GM21390 (cell line): ENCODE data around the gene COA1.
"Not testable (repeated sequence)": the region's sequence is repeated elsewhere in the genome, so short reads cannot be mapped to it uniquely, and the experiment has no call there.

Experiments used
- ATAC-seq: cut with Tn5 transposase; IDR thresholded peaks from one replicate; pipeline ENCODE4 v1.9.1; 2021; ENCODE audit not compliant: unreplicated experiment

COA1 gene

GRCh38 chr7:43758822-43759683, 29.7 kb upstream of the COA1 start:
- ATAC-seq = peak; percentile 61

- peak; percentile 74 for ATAC-seq
Observed at GRCh38 chr7:43758029-43758821, 28.9 kb upstream of the COA1 start, which contains the start of gene BLVRA. Gene BLVRA, plus strand, starts transcription at chr7:43758680. Its CDS starts 12,479 bp downstream, at chr7:43771159.

DNA sequence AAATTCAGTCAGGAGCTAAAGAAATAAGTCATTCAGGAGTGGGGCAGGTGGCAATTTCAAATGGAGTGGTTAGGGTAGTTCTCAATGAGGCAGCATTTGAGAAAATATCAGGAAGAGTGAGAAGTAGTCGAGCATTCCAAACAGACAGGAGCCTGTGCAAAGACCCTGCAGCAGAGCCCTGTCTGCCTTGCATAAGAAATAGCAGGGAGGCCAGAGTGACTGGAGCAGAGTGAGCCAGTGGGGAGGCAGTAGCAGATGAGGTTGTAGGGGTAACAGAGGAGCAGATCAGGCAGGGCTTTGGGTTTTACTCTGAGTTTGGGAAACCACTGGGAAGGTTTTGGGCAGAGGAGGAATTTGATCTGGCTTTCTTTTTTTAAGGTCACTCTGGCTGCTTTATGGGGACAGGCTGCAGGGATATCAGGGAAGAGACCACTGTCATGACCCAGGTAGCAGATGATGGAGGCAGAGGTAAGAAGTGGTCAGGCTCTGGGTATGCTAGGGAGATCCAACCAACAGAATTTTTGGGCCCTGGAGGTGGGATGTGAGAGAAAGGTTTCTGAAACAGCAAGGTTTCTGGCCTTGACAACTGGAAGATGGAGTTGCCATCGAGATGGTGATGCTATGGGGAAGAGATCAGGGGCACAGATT, 27.9 kb upstream of the COA1 start:
- no peak for ATAC-seq

DNA sequence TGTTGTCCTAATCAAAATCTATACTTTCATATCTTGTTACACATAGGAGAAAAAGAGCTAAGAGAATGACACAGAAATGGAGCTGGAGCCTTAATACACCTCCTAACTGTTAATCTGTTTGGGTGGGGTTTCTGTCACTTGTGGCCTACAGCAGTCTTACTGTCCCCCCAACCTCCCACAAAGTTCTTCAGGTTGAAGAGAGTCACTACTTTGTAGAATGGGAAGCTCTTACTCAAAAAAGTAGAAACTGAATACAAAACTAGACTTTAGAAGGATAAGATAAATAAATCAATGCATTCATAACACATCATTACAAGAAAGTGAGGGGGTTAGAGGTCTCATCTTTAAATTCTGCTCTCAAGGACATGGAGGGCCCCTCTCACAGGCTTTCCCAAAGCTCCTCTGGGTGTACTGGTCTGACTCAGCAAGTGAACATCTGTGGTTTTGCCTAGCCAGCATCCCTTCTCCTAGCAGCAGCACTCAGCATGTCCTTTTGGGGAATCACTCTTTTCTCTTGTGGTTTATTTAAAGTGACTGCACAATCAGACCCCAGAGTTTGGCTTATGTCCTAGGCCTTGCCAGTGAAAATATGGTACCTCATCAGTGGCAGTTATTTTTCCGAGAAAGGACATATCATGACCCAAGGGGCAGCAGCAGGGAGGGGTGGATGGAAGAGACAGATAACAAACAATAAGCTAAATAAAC, 27.2 kb upstream of the COA1 start:
- ATAC-seq = no peak

DNA sequence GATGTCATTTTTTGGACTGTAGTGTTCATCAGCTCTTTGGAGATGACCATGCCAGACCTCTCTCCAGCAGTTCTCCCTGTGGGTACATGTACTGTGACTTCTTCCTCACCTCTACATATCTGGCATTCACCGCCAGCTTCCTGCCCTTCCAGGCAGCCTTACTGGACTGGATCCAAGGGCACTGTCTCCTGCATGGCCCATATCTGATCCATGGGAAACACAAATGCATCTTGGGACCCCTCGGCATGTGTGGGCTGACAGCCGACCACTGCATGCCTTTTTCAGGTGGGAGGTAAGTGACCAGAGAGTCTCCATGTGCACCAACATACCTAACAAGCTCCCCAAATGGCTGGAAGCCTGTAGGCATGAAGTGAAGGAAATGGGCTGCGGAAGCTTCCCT, 25.3 kb upstream of the COA1 start:
- ATAC-seq = no peak

DNA sequence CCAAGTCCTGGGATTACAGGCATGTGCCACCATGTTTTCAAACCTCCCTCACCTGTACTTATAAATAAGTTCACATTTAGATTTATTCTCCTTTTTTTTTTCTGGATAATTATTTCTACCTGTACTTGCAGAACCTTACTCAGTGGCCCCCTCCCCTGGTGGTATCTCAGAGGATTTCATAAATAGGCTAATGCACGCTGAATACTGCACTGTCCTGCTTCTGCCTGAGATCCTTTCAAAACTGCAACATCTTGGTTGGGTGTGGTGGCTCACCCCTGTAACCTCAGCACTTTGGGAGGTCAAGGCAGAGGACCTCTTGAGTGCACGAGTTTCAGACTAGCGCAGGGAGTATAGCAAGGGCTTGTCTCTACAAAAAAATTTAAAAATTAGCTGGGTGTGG, 24.5 kb upstream of the COA1 start:
- no peak for ATAC-seq

DNA sequence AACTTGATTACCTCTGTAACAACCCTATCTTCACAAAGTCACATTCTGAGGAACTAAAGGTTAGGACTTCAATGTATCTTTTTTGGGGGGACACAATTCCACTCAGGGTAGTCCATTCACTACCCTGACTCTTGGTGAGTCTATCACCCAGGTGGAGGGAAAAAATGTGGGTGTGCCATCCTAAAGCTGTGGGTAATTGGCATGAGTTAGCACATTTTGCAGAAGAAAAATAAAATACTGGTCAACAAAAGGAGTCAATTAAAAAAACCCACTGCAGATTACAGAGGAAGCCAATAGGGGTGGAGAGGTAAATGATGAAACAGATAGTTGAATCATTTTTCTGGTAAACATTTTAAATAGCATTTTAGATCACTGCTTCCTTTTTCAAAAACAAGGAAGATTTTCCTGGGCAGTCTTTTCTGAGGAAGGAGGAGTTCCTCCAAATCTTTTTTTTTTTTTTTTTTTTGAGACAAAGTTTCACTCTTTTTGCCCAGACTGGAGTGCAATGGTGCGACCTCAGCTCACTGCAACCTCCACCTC, 24.0 kb upstream of the COA1 start:
- no peak for ATAC-seq

- ATAC-seq = no peak
Observed at GRCh38 chr7:43752411-43752810, 23.1 kb upstream of the COA1 start.

GRCh38 chr7:43750016-43750887, 20.9 kb upstream of the COA1 start:
- no peak for ATAC-seq

GRCh38 chr7:43749383-43749940, 20.1 kb upstream of the COA1 start:
- no peak for ATAC-seq

DNA sequence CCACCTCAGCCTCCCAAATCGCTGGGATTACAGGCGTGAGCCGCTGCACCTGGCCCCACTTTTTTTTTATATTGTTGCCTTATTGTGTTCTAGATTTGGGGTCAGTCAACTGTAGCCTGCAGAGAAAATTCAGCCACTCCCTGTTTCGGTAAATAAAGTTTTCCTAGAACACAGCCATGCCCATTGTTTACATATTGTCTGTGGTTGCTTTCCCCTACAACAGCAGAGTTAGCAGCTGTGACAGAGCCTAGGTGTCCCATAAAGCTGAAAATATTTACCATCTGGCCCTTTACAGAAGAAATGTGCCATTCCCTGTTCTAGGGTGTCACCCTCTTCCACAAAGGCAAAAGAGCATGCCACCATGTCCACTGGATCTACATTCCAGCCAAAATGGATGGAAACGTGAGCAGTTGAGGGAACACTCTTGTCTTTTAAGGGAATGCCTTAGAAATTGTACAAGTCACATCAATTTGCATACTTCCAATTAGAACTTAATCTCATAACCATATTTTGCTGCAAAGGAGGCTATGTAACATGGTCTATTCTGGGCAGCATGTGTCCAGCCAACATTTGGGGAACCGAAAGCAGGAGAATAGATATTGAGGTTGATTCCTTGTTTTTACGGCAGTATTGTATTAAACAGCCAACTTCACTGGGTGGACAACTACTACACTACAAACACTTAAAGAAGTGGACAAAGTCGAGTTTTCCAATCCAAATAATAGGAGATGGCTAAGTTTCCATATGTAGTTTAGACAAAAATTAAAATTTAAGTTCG, 18.2 kb upstream of the COA1 start:
- ATAC-seq = no peak

- no peak for ATAC-seq
Observed at GRCh38 chr7:43742692-43743091, 13.4 kb upstream of the COA1 start.

DNA sequence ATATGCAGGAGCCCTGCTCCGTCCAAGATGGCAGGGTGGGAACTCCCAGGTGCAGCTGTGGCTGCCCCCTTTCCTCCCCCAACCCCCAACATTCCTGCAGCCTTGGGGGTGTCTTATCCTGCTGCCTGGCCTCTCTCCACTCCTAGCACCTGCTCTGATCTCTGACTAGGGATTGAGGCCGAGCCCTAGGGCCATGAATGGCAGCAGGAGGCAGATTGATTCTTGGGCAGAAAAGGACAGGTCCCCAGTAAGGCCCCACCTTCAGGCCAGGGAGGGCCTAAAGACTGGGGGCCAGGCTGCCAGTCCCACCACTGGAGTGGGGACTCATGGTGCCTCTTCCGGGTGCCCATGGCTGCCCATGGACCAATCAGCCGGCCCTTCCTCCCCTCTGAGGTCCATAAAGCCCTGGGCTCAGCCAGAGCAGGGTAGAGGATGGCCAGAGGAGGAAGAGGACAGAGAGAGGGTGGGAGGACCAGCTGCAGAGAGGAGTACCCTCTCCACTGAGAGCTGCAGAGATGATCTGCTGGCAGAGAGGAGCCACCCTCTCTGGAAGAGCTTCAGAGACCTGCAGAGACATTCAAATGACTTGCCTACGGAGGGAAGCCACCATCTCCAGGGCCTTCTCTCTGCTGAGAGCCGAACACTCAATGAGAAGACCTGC, 8.3 kb upstream of the COA1 start:
- ATAC-seq = no peak

DNA sequence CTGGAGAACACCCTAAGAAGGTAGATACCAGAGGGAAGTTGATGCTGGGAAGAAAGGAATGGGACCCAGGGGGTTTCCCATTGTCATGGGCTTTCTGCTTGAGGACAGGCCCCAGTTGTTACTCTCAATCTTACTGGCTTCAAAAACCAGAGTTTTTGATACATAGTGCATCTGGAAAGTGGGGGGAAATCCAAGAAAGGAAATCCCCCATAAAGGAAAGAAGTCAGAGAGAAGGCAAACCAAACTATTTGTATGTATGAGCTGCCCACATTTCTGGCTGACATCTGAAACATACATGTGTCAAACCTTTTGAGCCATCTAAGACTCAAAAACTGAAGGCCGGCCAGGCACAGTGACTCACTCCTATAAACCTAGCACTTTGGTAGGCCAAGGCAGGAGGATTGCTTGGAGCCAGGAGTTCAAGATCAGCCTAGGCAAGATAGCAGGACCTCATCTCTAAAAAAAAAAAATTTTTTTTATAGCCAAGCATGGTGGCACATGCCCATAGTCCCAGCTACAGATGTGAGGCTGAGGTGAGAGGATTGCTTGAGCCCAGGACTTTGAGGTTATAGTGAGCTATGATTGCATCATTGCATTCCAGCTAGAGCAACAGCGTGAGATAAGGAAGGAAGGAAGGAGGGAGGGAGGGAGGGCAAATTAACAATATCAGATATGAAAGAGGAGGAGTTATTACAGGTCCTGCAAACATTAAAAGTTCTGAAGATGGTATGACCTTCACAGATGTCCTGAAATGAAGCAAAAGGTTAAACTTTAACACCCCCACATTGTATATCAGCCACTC, 6.7 kb upstream of the COA1 start:
- peak; percentile 68 for ATAC-seq

DNA sequence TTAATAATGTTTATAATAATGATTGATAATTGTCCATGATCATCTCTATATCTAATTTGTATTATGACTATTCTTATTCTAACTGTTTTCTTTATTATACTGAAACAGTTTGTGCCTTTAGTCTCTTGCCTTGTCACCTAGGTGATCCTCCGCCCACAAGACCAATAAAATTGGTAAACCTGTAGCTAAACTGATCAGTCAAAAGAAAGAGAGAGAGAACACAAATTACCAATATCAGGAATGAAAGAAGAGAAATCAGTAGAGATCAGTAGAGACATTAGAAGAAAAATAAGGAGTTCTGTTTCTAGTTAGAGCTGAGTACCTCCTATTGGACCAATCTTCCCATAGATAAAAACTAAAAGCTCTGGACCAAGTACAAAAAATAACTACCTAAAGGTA, 6.1 kb upstream of the COA1 start:
- peak; percentile 26 for ATAC-seq

GRCh38 chr7:43734575-43735332, 5.4 kb upstream of the COA1 start:
- not testable (repeated sequence) for ATAC-seq

DNA sequence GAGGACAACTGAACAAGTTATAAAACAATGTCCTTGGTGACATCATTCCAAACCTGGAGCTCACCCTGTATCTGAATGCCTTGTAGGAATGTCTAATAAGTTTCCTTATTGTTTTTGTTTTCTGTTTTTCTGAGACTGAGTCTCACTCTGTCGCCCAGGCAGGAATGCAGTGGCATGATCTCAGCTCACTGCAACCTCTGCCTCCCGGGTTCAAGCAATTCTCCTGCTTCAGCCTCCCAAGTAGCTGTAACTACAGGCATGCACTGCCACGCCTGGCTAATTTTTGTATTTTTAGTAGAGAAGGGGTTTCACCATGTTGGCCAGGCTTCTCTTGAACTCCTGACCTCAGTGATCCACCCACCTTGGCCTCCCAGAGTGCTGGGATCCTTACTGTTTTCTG, 2.2 kb upstream of the COA1 start:
- ATAC-seq = not testable (repeated sequence)
